ENCODE measurements around the gene OBP2A. TPM values are rescaled to one million over a fixed set of nuclear protein-coding genes. Genes with fewer than 3 reads are reported as not detected.
"Not testable (repeated sequence)": the region's sequence is repeated elsewhere in the genome, so short reads cannot be mapped to it uniquely, and the experiment has no call there.

The OBP2A gene
- total and polyA plus RNA-seq, 2 donors, result not detected

DNA sequence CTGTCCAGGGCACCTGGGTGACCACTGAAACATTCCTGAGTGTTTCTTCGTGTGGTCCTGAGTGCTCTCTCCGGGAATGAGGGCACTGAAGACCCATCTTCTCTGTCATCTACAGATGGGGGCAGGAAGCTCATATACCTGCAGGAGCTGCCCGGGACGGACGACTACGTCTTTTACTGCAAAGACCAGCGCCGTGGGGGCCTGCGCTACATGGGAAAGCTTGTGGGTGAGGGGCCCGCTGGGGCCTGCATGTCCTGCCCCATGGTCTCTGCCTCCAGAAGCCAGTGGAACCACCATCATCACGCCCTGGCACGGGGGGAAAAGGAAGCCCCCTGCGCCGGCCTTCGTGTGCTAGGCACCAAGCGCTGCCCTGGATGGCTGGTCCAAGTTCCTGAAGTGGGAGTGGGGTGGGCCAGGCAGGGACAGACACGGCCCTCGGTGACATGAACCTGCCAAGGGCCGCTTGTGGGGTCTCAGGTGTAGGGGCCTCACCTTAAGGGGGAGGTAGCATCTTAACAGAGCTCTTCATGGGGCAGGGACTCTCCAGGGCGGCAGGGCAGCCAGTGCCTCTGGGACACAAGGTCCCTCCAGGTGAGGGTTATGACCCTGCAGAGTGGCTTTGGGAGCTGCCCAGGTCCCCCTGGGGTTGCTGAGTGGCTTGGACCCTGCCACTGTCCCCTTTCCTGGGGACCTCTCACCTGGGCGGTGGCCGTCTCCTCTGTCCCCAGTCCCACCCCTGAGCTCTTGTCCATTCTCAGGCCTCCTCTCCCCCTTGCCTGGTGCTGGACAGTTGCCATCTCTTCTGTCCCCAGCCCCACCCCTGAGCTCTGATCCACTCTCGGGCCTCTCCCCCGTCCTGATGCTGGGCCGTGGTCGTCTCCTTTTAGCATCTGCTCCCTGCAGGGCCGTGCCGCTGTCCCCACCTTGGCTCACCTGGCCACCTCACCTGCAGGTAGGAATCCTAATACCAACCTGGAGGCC, 2.1 kb downstream of the OBP2A start:
- Histone ChIP-seq H3K4me3 (ENCODE audit: low read depth, low read length) (no peak overlapping the region), H3K36me3 (ENCODE audit: insufficient read depth) (no peaks in the 10 kb centered on the region), H3K4me1 (ENCODE audit: insufficient read depth) (no peaks in the 10 kb centered on the region), H3K27ac (ENCODE audit: low read depth) (no peak overlapping the region)
- DNase-seq (ENCODE audit: extremely low spot score), result no peak
- WGBS, result 76% methylated on average over 28 of the region's 28 CpGs

DNA sequence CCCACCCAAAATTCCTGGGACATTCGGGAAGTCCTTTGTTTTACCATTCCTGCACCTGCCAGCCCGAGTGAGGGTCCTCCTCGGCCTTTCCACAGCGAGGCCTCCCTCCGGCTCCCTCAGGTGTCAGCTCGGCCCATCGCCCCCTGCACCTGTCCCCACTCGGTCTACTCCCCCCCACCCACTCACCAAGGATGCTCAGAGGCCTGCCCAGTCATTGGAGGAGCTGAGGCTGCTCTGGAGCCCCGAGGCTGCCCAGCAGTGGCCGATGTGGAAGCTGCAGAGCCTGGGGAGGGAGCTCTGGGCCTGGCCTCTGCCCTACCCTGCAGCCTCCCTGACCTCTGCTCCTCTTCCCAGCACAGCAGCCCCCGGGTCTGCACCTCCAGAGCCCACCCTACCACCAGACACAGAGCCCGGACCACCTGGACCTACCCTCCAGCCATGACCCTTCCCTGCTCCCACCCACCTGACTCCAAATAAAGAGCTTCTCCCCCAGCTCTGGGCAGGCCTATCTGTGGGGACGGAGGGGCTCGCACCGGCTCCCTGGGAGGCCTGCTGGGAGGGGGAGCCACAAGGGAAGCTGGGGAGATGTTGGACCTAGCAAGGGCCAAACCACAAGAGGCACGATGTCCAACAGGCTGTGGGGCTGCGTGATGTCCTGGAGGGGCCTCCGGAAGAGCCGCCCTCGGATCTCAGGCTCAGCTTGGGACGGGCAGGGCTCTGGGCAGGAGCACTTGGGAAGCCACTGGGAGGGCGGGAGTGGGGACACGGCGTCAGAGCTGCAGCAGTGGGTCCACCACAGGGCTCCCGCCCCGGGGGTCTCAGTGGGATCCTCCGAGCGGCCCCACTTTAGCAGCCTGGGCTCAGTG, 3.8 kb downstream of the OBP2A start:
- DNase-seq (ENCODE audit: extremely low spot score); H3K4me3 ChIP-seq (ENCODE audit: low read depth, low read length): not testable (repeated sequence)
- WGBS, result 81% methylated on average over 25 of the region's 28 CpGs

DNA sequence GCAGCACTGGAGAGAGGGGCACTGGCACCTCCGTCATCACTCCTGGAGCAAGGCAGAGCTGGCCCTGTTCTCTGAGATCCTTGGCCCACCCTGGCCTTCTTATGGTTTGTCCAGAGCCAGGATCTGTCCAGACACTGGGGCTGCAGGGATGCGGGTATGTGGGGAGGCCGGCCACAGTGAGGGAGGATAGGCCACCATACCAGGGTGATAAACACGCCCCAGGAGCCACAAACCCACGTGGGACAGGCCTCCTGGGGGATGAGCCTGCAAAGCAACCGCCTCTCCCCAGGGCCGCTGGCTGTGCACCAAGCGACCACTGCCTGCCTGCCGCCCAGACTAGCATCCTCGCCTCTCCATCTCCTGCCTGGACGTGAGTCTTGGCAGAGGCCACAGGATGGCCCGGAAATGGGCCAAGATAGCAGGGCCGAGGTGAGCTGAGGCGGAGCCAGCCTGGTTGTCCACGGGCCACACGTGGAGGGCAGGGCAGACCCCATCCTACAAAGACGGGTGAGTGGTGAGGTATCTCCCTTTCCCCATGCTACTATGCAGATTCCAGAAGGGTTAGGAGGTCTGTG, 4.5 kb downstream of the OBP2A start:
- H3K27ac ChIP-seq (ENCODE audit: low read depth), result no peak overlapping the region
- WGBS, result 68% methylated on average over 17 of the region's 17 CpGs

More for the DNA sequence above, 3.8 kb downstream of the OBP2A start:
- H3K4me1 ChIP-seq (ENCODE audit: insufficient read depth); H3K27ac ChIP-seq (ENCODE audit: low read depth); H3K36me3 ChIP-seq (ENCODE audit: insufficient read depth): not testable (repeated sequence)

DNA sequence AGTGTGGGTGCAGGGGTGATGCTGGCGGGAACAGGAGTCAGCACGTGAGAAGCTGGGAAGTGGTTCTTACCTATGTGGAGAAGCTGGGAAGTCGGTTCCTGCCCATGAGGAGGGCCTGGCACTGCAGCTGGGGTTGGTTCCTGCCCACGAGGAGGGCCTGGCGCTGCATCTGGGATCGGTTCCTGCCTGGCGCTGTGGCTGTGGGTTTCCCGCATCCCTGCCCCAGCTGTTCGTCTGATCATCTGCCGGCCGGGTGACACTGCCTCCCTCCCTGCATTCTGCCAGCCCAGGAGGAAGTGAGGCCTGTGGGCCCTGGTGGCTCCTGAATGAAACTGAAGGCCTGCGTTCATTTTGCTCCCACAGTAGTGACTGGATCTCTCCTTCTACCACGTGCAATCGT, 5.1 kb downstream of the OBP2A start:
- Histone ChIP-seq H3K4me1 (ENCODE audit: insufficient read depth) (no peaks in the 10 kb centered on the region), H3K4me3 (ENCODE audit: low read depth, low read length) (no peak overlapping the region), H3K27ac (ENCODE audit: low read depth) (no peak overlapping the region), H3K36me3 (ENCODE audit: insufficient read depth) (no peaks in the 10 kb centered on the region)
- 60% methylated on average over 14 of the region's 14 CpGs for WGBS
- no peak for DNase-seq (ENCODE audit: extremely low spot score)

More for the DNA sequence above, 4.5 kb downstream of the OBP2A start:
- Histone ChIP-seq H3K4me3 (ENCODE audit: low read depth, low read length) (no peak overlapping the region), H3K4me1 (ENCODE audit: insufficient read depth) (no peaks in the 10 kb centered on the region), H3K36me3 (ENCODE audit: insufficient read depth) (no peaks in the 10 kb centered on the region)
- no peak for DNase-seq (ENCODE audit: extremely low spot score)

DNA sequence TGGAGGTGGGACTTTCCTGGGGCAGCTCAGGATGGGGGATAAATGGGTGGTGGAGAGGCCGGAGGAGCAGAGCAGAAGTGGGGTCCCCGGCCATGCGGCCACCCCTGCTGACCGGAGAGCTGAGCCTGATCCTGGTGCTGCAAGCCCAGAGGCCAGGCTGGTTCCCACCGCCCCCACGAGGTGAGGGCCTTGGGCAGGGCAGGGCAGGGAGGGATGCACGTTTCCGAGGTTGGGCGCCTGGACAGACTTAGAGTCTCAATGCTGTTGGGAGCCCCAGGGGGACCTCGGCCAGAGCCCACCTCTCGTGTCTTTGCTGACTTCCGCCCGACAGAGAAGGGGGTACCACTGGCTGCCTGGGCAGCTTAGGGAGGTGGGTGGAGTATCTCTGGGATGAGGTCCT, 5.5 kb downstream of the OBP2A start:
- H3K36me3 ChIP-seq (ENCODE audit: insufficient read depth), result no peaks in the 10 kb centered on the region
- H3K4me3 ChIP-seq (ENCODE audit: low read depth, low read length), result no peak overlapping the region
- no peak for DNase-seq (ENCODE audit: extremely low spot score)
- no peak overlapping the region for H3K27ac ChIP-seq (ENCODE audit: low read depth)
- 86% methylated on average over 13 of the region's 13 CpGs for WGBS
- no peaks in the 10 kb centered on the region for H3K4me1 ChIP-seq (ENCODE audit: insufficient read depth)

DNA sequence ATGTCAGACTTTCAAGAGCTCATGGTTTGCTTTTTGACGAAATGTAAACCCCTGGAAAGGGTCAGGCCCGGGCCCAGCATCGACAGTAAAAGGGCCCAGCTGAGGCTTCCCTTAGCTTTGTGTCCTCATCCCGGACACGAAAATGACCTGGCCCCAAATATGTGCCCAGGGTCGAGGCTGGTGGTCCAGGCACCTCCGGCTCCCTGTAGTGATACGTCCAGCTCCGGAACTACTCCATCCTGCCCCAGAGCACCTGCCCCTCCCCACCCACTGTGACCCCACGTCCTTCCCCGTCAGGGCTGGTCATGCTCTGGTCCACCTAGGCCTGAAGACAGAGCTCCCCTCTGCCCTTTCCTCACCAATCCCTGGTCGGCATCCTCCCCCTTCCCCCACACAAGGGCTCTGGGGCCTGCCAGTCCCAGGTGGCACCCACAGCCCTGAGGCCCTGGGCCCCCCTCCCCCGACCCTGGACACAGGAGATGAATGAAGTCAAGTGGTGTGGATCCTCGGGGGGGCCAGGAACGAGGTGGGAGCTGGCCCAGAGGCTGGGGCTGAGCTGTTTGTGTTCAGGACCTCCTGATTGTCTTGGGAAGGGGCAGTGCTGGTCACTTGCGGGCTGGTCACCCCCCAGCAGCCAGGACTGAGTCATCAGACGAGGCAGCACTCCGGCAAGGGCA, 6.2 kb downstream of the OBP2A start:
- DNase-seq (ENCODE audit: extremely low spot score), result no peak

DNA sequence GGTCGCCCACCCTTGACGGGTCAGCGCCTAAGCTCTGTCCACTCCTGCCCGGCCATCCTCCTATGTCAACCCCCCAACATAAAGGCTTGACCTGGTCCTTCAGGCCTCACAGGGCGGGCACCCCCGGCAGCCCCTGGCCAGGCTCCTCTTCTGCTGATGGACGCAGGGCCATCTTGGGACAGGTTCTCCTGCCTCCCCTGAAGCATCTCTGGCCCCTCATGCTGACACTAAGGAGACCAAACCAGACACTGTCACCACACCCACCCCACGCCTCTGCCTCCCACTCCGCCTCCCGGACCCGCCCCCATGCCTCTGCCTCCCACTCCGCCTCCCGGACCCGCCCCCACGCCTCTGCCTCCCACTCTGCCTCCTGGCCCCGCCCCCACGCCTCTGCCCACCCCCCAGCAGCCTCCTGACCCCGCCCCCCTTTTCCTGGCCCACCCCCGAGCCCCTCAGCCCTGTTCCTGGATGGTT, 6.8 kb downstream of the OBP2A start:
- WGBS, result 83% methylated on average over 19 of the region's 19 CpGs

More for the DNA sequence above, 6.2 kb downstream of the OBP2A start:
- Histone ChIP-seq H3K27ac (ENCODE audit: low read depth) (no peak overlapping the region), H3K4me1 (ENCODE audit: insufficient read depth) (no peaks in the 10 kb centered on the region), H3K4me3 (ENCODE audit: low read depth, low read length) (no peak overlapping the region), H3K36me3 (ENCODE audit: insufficient read depth) (no peaks in the 10 kb centered on the region)
- 77% methylated on average over 18 of the region's 18 CpGs for WGBS

DNA sequence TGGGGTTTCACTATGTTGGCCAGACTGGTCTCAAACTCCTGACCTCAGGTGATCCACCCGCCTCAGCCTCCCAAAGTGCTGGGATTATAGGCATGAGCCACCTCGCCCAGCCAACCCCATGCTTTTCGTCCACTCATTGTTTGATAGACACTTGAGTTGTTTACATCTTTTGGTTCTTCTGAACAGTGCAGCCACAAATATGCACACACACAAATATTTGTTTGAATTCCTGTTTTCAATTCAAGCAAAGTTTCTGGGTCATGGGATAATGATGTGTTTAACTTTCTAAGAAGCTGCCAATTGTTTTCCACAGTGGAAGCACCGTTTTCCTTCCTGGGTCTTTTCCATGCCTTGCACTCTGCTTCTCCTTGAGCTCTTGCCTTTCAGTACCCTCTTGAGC, 8.8 kb downstream of the OBP2A start:
- H3K4me1 ChIP-seq (ENCODE audit: insufficient read depth), result no peaks in the 10 kb centered on the region
- no peak overlapping the region for H3K4me3 ChIP-seq (ENCODE audit: low read depth, low read length)
- WGBS, result 66% methylated on average over 4 of the region's 4 CpGs
- H3K27ac ChIP-seq (ENCODE audit: low read depth), result no peak overlapping the region
- H3K36me3 ChIP-seq (ENCODE audit: insufficient read depth), result no peaks in the 10 kb centered on the region
- DNase-seq (ENCODE audit: extremely low spot score), result no peak

More for the DNA sequence above, 6.8 kb downstream of the OBP2A start:
- Histone ChIP-seq H3K36me3 (ENCODE audit: insufficient read depth) (no peaks in the 10 kb centered on the region), H3K4me3 (ENCODE audit: low read depth, low read length) (no peak overlapping the region), H3K4me1 (ENCODE audit: insufficient read depth) (no peaks in the 10 kb centered on the region), H3K27ac (ENCODE audit: low read depth) (no peak overlapping the region)
- no peak for DNase-seq (ENCODE audit: extremely low spot score)

DNA sequence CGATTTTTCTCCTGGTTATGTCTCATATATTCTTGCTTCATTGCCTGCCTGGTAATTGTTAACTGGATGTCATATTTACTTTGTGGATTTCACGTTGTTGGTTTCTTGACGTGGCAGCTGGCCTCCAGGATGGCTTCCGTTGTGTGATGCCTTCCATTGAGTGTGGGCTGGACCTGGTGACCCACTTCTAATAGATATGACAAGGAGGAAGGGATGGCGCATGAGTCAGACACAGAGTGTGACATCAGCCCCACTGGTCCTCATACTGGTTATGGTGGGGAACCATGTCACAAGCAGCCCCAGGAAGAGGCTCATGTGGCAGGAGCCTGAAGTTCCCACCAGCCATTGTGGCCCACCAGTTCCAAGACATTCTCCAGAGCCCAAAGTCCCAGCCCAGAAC, 9.3 kb downstream of the OBP2A start:
- no peaks in the 10 kb centered on the region for H3K4me1 ChIP-seq (ENCODE audit: insufficient read depth)
- DNase-seq (ENCODE audit: extremely low spot score), result no peak
- no peak overlapping the region for H3K4me3 ChIP-seq (ENCODE audit: low read depth, low read length)
- H3K27ac ChIP-seq (ENCODE audit: low read depth), result no peak overlapping the region
- 84% methylated on average over 5 of the region's 5 CpGs for WGBS
- no peaks in the 10 kb centered on the region for H3K36me3 ChIP-seq (ENCODE audit: insufficient read depth)

DNA sequence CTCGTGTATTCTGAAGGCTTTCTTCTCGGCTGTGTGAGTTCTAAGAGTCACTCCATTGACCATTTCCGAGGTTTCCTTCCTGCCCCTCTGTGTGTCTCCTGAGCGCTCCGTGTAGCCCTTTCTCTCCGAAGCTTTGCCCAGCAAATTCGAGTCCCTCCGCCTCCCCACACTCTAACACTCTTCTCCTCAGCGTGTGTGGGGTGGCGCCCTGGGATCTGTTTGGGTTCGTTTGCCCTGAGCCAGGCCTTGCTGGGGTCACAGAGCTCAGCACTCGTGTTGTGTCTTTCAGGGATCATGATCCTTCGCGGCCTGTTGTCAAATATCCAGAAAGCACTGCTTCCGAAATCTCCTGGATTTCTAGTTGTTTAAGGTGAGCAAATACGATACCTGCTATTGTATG, 10.0 kb downstream of the OBP2A start:
- Histone ChIP-seq H3K27ac (ENCODE audit: low read depth) (no peak overlapping the region), H3K4me3 (ENCODE audit: low read depth, low read length) (no peak overlapping the region), H3K4me1 (ENCODE audit: insufficient read depth) (no peaks in the 10 kb centered on the region), H3K36me3 (ENCODE audit: insufficient read depth) (no peaks in the 10 kb centered on the region)
- 71% methylated on average over 16 of the region's 16 CpGs for WGBS
- no peak for DNase-seq (ENCODE audit: extremely low spot score)

DNA sequence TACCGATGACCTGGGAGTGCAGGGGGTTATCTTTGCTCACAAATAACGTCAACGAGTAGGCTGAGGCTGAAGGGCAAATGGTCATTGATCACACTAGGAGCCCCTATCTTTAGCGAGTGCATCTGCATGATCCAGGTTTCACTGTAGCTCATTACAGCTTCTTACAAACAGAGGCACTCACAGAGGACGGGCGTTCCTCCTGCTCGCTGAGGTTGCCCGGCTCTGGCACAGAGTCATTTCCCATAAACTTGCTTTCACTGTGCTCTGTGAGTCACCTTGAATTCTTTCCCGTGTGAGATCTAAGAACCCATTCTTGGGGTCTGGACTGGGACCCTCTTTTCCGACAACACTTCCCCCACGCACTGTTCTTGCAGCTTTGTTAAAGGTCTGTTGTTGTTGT, 13.7 kb downstream of the OBP2A start:
- H3K4me3 ChIP-seq (ENCODE audit: low read depth, low read length), result no peak overlapping the region
- DNase-seq (ENCODE audit: extremely low spot score), result no peak
- H3K27ac ChIP-seq (ENCODE audit: low read depth), result no peak overlapping the region
- WGBS, result 54% methylated on average over 11 of the region's 11 CpGs
- H3K4me1 ChIP-seq (ENCODE audit: insufficient read depth), result no peaks in the 10 kb centered on the region
- no peaks in the 10 kb centered on the region for H3K36me3 ChIP-seq (ENCODE audit: insufficient read depth)

DNA sequence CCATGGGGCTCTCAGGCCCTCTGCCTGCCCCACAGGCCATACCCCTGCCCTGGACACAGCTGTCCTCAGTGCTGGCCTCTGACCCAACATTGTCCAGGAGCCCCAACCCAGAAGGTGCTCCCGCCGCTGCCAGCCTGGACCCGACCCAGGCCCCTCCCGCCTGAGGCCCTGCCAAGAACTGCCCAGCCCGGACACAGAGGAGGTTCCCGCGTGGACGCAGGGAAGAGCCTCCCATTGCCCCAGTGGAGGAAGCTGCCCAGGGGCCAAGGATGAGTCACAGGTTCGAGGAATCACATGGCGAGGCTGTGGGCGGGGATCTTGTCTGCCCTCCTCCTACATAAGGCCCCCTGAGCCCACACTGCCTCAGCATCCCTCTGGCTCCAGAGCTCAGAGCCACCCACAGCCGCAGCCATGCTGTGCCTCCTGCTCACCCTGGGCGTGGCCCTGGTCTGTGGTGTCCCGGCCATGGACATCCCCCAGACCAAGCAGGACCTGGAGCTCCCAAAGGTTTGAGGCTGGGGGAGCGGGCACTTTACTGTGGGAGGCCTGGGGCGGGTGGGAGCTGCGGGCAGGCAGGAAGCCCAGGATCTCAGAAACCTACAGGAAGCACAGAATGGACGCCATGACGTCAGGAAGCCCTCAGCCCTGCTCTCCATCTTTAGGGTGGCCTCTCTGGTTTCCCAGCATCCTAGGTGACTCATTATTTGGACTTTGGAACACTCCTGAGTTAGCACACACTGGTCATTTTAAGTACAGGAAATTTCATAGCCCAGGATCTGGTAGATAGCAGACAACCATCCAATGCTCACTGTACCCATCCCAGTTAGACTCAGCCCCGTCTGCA, 15.7 kb downstream of the OBP2A start, which contains the start of gene PAEP:
Gene PAEP (plus strand): TSS at position 366 of the 844 bp plus-strand sequence.
- WGBS, result 85% methylated on average over 20 of the region's 20 CpGs
- Histone ChIP-seq H3K4me1 (ENCODE audit: insufficient read depth) (no peaks in the 10 kb centered on the region), H3K36me3 (ENCODE audit: insufficient read depth) (no peaks in the 10 kb centered on the region), H3K4me3 (ENCODE audit: low read depth, low read length) (no peak within 1 kb of the TSS), H3K27ac (ENCODE audit: low read depth) (no peak within 1 kb of the TSS)
- no peak for DNase-seq (ENCODE audit: extremely low spot score)
